GM18951 (cell line): ENCODE measurements around the gene ATP5MK.
"Not testable (repeated sequence)": the region's sequence is repeated elsewhere in the genome, so short reads cannot be mapped to it uniquely, and the experiment has no call there.

Source experiments
- POLR2A ChIP-seq: IDR thresholded peaks from 4 replicates; pipeline ENCODE4 v1.6.1; 2011; ENCODE audit warnings: mild to moderate bottlenecking; ENCODE audit not compliant: insufficient read length, insufficient read depth; ENCODE audit errors: extremely low read depth
- in situ Hi-C: fragments of 300-500 bp; cut with MboI; formaldehyde crosslinking; loops from one replicate; pipeline ENCODE4 v1.12.0; 2022; ENCODE audit warnings: low sequenced_read_pairs, mixed read lengths, inconsistent platforms; ENCODE audit not compliant: unreplicated experiment

Gene ATP5MK

DNA sequence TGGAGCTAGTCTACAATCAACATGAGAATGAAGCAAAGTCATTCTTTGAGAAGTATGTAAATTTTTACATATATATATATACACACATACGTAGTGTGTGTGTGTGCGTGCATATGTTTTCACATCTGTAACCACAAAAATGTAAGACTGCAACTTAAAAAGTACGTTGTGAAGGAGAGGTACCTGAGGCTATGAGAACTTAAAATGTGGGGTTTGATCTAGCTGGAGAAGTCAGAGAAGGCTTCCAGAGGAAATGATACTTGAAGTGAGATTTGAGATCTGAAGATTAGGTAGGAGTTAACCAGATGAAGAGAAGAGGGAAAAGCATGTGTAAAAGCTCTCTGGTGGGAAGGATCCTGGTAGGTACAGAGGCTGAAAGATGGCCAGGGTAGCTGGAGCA, 22.7 kb downstream of the ATP5MK start:
- in situ Hi-C loops = no loop called here
- TF ChIP-seq POLR2A = no peak

DNA sequence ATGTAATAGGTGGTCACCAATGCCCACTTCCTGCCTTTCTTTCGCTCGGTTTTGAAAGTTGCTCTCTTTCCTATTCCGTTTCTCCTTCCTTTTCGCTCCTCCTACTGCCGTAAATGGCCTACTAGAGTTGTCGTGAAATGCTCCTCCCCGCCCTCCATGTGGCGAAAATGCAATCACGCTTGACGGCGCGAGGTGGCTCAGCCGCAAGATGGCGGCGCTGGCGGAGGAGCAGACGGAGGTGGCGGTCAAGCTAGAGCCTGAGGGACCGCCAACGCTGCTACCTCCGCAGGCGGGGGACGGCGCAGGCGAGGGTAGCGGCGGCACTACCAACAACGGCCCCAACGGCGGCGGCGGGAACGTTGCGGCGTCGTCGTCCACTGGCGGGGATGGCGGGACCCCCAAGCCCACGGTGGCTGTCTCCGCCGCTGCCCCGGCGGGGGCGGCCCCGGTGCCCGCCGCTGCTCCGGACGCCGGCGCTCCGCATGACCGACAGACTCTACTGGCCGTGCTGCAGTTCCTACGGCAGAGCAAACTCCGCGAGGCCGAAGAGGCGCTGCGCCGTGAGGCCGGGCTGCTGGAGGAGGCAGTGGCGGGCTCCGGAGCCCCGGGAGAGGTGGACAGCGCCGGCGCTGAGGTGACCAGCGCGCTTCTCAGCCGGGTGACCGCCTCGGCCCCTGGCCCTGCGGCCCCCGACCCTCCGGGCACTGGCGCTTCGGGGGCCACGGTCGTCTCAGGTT, 28.3 kb downstream of the ATP5MK start, which contains the start of gene TAF5:
TSS of gene TAF5 (plus strand) at position 195 of the 737 bp plus-strand sequence. CDS start at position 209, 14 bp downstream.
- in situ Hi-C loops = no loop called here
- peak; percentile 91 for TF ChIP-seq POLR2A

DNA sequence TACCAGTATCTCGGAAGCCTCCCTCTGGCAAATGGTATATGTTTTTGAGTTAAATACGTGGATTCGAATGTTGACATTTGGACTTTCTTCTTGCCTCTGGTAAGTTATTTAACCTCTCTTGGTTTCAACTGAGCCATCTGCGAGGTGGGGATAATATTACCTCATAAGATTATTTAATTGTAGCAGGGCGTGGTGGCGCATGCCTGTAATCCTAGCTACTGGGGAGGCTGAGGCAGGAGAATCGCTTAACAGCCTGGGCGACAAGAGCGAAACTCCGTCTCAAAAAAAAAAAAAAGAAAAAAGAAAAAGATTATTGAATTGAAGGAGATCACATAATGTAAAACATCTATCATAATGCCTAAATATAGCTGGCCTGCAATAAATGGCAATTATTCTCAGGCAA, 28.9 kb downstream of the ATP5MK start:
- TF ChIP-seq POLR2A = no peak

DNA sequence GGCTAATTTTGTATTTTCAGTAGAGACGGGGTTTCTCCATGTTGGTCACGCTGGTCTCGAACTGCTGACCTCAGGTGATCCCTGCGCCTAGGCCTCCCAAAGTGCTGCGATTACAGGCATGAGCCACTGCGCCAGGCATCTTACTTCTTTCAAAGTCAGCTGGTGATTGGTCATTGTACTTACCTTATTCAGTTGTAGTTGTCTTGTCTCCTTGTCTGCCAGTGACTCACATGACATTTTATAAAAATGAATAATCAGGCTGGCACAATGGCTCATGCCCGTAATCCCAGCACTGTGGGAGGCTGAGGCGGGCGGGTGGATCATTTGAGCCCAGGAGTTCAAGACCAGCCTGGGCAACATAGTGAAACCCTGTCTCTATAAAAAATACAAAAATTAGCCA, 35.5 kb downstream of the ATP5MK start:
- in situ Hi-C loops = not testable (repeated sequence)

More for the DNA sequence above, 28.9 kb downstream of the ATP5MK start:
- in situ Hi-C loops = no loop called here

DNA sequence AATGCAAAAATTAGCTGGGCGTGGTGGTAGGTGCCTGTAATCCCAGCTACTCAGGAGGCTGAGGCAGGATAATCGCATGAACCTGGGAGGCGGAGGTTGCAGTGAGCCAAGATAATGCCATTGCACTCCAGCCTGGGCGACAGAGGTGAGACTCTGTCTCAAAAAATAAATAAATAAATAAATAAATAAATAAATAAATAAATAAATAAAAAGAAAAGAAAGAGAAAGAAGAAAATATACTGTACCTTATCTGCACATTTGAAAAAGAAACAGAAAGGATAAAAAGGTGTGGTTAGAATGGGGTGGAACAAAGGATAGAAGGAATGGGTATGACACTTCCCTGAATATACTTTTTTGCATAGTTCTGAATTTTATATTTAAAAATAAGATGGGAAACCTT, 36.8 kb downstream of the ATP5MK start:
- in situ Hi-C loops = not testable (repeated sequence)

DNA sequence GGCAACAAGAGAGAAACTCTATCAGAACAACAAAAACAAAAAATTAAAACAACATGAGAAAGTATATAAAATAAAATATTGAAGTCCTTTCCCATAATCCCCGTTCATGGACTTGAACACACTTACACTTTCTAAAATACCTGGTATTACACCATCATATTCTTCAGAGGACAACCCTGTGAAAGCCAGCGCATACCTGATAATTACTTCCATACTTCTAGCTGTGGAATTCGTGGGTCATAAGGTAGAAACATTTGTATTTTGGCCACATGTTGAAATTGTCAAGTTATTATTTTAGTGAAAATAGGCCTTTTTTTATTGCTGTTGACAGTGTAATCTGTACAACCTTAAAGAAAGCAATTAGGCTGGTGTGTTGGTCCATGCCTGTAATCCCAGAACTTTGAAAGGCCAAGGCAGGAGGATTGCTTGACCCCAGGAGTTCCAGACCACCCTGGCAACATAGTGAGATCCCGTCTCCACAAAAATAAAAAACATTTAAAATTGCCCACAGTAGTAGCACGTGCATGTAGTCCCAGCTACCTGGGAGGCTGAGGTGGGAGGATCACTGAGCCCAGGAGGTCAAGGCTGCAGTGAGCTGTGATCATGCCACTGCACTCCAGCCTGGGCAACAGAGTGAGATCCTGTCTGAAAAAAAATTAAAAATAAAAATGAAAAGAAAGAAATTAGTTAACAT, 40.2 kb downstream of the ATP5MK start:
- no peak for TF ChIP-seq POLR2A
- in situ Hi-C loops = no loop called here

DNA sequence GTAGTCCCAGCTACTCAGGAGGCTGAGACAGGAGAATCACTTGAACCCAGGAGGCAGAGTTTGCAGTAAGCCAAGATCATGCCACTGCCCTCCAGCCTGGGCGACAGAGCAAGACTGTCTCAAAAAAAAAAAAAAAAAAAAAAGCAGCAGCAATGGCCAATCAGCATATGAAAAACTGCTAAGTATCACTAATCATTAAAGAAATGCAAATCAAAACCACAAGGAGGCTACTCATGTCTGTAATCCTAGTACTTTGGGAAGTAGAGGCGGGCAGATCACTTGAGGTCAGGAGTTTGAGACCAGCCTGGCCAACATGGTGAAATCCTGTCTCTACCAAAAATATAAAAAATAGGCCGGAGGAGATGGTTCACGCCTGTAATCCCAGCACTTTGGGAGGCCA, 41.7 kb downstream of the ATP5MK start:
- in situ Hi-C loops = not testable (repeated sequence)

DNA sequence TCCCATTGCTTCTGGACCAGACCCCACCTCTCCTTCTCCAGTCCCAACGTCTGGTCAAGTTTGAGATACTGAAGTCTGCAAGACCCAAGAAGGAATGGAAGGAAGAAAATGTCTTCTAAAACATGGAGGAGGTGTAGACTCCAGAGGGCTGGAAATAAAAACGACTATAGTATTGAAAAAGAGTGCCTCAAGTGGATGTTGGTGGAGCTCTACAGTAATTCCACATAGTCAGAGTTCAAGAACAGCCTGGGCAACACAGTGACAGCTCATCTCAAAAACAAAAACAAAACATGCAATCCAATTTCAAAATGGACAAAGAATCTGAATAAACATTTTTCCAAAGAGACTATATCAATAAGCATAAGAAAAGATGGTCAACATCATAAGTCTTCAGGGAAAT, 43.0 kb downstream of the ATP5MK start:
- in situ Hi-C loops = no loop called here
- no peak for TF ChIP-seq POLR2A

DNA sequence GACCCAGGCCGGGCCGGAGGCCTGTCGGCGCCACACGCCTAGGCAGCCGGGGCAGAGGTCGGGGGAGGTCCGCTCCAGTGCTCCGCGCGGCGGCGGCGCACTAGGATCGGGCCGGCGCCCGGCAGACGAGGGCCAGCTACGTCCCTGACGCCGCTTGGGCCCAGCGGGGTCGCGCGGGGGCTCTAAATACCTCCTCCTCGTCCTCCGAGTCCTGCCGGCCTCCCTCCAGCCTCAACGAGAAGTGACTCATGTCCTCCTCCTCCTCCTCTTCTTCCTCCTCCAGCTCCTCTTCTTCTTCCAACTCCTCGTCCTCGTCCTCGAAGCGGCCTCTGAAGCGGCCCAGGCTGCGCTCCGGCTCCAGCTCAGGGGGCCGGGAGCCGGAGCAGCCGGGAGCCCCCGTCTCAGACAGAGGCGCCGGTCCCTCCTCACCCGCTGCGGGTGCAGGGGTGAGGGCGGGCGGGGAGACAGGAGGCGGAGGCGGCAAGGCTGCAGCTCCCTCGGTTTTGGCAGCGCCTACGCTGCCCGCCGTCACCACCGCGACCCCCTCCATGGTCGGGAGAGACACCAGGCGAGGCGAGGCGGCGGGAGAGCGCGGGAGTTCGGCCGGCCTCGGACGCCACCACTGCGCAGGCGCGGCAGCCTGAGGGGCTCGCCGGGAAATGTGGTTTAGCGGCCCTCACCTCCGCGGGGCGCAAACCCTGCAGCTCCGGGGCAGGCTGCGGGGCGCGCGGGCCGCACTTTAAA, 45.6 kb downstream of the ATP5MK start, which contains the start of gene PCGF6:
TSS of gene PCGF6 (minus strand) at position 624 of the 744 bp plus-strand sequence. CDS start at position 550, 74 bp downstream.
- in situ Hi-C loops = no loop called here
- peak; percentile 70 for TF ChIP-seq POLR2A

DNA sequence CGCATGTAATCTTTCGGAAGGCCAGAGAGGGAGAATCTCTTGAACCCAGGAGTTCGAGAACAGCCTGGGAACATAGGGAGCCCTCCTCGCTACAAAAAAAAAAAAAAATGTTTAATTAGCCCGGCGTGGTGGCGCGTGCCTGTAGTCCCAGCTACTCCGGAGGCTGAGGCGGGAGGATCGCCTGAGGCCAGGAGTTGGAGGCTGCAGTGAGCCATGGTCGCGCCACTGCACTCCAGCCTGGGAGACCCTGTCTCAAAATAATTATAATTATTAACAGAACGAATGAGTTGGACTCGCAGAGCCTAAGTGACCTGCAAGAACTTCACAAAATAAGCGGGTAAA, 46.1 kb downstream of the ATP5MK start:
- in situ Hi-C loops = no loop called here
- no peak for TF ChIP-seq POLR2A
